ENCODE measurements around the gene WDR18. TPM values are rescaled to one million over a fixed set of nuclear protein-coding genes. Genes with fewer than 3 reads are reported as not detected.

The WDR18 gene
- total and polyA plus RNA-seq, 2 experiments from 2014 or later: 155 to 157 TPM

DNA sequence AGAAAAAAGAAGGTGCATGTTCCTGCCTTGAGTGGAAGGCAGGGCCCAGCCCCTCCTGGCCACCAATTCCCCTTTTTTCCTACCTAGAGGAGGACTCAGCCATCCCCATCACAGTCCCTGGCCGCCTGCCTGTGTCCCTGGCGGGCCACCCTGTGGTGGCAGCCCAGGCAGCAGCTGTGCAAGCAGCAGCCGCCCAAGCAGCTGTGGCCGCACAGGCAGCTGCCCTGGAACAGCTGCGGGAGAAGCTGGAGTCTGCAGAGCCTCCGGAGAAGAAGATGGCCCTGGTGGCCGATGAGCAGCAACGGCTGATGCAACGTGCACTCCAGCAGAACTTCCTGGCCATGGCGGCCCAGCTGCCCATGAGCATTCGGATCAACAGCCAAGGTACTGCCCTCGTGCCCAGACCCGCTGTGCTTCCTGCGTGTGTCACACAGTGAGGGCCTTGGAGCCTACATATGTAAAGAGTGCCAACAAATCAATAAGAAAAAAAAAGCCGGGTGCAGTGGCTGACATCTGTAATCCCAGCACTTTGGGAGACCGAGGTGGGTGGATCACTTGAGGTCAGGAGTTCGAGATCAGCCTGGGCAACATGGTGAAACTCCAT lies 17.6 kb upstream of the WDR18 start:
- Histone ChIP-seq H3K27me3 (ENCODE audit: insufficient read depth) (no peaks in the 10 kb centered on the region), H3K4me3 (no peak overlapping the region), H3K27ac (ENCODE audit: low read depth) (no peak overlapping the region), H3K4me2 (no peak overlapping the region), H3K9me2 (ENCODE audit: insufficient read depth) (no peaks in the 10 kb centered on the region), H3K36me3 (ENCODE audit: insufficient read depth) (peaks cover 36% of the 10 kb centered on the region), H3F3A (replicated peaks; ENCODE audit: low read depth) (peaks cover 11% of the 10 kb centered on the region; the same call in 1 of the 2 replicates), H3K79me2 (replicated peaks; ENCODE audit: insufficient read depth) (no peaks in the 10 kb centered on the region), H3K4me1 (ENCODE audit: insufficient read depth) (no peaks in the 10 kb centered on the region), H4K20me1 (replicated peaks; ENCODE audit: insufficient read depth) (no peaks in the 10 kb centered on the region), H2AFZ (no peak overlapping the region)
- Mint-ChIP-seq H3K4me3 (no peak overlapping the region), H3K27me3 (ENCODE audit: insufficient read depth, low read depth, poor library complexity) (peaks cover 12% of the 10 kb centered on the region), H3K4me1 (peaks cover 3% of the 10 kb centered on the region; the same call in 2 of the 3 replicates), H3K9me3 (peaks cover 28% of the 10 kb centered on the region), H3K36me3 (ENCODE audit: low read depth) (peaks cover 85% of the 10 kb centered on the region), H3K27ac (no peak overlapping the region)
- ATAC-seq (no peak), DNase-seq (ENCODE audit: low spot score) (no peak)
- TF ChIP-seq EZH2 (IDR thresholded peaks at IDR 0.05; ENCODE audit: low read depth, unreplicated experiment) (no peak), CREB1 (CRISPR knock-in tag; IDR thresholded peaks at IDR 0.05; ENCODE audit: low read depth) (no peak), ZNF331 (CRISPR knock-in tag; IDR thresholded peaks at IDR 0.05; ENCODE audit: low read depth) (no peak), STAT1 (IDR thresholded peaks at IDR 0.05; ENCODE audit: unreplicated experiment) (no peak), POLR2AphosphoS5 (IDR thresholded peaks at IDR 0.05; ENCODE audit: low read depth) (no peak), JUNB (IDR thresholded peaks at IDR 0.05; ENCODE audit: unreplicated experiment) (no peak)
- TF ChIP-seq, protein P1, sequence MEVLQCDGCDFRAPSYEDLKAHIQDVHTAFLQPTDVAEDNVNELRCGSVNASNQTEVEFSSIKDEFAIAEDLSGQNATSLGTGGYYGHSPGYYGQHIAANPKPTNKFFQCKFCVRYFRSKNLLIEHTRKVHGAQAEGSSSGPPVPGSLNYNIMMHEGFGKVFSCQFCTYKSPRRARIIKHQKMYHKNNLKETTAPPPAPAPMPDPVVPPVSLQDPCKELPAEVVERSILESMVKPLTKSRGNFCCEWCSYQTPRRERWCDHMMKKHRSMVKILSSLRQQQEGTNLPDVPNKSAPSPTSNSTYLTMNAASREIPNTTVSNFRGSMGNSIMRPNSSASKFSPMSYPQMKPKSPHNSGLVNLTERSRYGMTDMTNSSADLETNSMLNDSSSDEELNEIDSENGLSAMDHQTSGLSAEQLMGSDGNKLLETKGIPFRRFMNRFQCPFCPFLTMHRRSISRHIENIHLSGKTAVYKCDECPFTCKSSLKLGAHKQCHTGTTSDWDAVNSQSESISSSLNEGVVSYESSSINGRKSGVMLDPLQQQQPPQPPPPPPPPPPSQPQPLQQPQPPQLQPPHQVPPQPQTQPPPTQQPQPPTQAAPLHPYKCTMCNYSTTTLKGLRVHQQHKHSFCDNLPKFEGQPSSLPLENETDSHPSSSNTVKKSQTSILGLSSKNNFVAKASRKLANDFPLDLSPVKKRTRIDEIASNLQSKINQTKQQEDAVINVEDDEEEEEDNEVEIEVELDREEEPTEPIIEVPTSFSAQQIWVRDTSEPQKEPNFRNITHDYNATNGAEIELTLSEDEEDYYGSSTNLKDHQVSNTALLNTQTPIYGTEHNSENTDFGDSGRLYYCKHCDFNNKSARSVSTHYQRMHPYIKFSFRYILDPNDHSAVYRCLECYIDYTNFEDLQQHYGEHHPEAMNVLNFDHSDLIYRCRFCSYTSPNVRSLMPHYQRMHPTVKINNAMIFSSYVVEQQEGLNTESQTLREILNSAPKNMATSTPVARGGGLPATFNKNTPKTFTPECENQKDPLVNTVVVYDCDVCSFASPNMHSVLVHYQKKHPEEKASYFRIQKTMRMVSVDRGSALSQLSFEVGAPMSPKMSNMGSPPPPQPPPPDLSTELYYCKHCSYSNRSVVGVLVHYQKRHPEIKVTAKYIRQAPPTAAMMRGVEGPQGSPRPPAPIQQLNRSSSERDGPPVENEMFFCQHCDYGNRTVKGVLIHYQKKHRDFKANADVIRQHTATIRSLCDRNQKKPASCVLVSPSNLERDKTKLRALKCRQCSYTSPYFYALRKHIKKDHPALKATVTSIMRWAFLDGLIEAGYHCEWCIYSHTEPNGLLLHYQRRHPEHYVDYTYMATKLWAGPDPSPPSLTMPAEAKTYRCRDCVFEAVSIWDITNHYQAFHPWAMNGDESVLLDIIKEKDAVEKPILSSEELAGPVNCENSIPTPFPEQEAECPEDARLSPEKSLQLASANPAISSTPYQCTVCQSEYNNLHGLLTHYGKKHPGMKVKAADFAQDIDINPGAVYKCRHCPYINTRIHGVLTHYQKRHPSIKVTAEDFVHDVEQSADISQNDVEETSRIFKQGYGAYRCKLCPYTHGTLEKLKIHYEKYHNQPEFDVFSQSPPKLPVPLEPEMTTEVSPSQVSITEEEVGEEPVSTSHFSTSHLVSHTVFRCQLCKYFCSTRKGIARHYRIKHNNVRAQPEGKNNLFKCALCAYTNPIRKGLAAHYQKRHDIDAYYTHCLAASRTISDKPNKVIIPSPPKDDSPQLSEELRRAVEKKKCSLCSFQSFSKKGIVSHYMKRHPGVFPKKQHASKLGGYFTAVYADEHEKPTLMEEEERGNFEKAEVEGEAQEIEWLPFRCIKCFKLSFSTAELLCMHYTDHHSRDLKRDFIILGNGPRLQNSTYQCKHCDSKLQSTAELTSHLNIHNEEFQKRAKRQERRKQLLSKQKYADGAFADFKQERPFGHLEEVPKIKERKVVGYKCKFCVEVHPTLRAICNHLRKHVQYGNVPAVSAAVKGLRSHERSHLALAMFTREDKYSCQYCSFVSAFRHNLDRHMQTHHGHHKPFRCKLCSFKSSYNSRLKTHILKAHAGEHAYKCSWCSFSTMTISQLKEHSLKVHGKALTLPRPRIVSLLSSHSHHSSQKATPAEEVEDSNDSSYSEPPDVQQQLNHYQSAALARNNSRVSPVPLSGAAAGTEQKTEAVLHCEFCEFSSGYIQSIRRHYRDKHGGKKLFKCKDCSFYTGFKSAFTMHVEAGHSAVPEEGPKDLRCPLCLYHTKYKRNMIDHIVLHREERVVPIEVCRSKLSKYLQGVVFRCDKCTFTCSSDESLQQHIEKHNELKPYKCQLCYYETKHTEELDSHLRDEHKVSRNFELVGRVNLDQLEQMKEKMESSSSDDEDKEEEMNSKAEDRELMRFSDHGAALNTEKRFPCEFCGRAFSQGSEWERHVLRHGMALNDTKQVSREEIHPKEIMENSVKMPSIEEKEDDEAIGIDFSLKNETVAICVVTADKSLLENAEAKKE (CRISPR knock-in tag; IDR thresholded peaks at IDR 0.05): no peak
